ENCODE results near the gene LDAH. TPM values are rescaled to one million over a fixed set of nuclear protein-coding genes. Genes with fewer than 3 reads are reported as not detected.

LDAH gene
- total RNA-seq, 4 donors from 2014 or later, result 7.5 to 58.5 (median 15.2) TPM

DNA sequence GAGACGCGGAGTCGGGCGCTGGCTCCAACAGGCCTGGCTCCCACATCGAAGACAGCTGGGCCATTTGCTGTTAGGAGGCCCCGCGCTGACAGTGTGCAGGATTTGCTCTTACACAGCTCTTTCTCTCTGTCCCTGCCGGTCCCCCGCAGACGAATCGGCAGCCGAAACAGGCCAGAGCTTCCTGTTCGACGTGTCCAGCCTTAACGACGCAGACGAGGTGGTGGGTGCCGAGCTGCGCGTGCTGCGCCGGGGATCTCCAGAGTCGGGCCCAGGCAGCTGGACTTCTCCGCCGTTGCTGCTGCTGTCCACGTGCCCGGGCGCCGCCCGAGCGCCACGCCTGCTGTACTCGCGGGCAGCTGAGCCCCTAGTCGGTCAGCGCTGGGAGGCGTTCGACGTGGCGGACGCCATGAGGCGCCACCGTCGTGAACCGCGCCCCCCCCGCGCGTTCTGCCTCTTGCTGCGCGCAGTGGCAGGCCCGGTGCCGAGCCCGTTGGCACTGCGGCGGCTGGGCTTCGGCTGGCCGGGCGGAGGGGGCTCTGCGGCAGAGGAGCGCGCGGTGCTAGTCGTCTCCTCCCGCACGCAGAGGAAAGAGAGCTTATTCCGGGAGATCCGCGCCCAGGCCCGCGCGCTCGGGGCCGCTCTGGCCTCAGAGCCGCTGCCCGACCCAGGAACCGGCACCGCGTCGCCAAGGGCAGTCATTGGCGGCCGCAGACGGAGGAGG lies 152.4 kb downstream of the LDAH start:
- Histone ChIP-seq H3K9me3 (no peaks in the 10 kb centered on the region), H3K4me1 (peaks cover 12 to 43% (median 23%) of the 10 kb centered on the region in 4 donors), H3K36me3 (no peaks in the 10 kb centered on the region), H3K27me3 (peaks cover 85% of the 10 kb centered on the region), H3K4me3 (no peak overlapping the region), H3K27ac (no peak overlapping the region)
- WGBS, 2 donors (ENCODE audit: low coverage in 1 of 2), result 26% methylated on average over 71 of the region's 83 CpGs; no CpG with 5 or more reads in 1 of the 2 donors
- in situ Hi-C loops (cut with MboI; ENCODE audit: low pct_ligation_motif_present in 1 of 4, low pct_unique_long_range_greater_than_20kb in 1 of 4, low sequenced_read_pairs in 3 of 4), result loop anchor here in 3 of 4 donors (25.0 kb wide), 1 partner anchor 442 kb away; the partner anchor contains the start of gene TDRD15 (in 3 of the 3)
- intact Hi-C loops (cut with DNase I; ENCODE audit: low total_unique reads), result no loop called here
- no peak for DNase-seq
- TF ChIP-seq, protein P1, sequence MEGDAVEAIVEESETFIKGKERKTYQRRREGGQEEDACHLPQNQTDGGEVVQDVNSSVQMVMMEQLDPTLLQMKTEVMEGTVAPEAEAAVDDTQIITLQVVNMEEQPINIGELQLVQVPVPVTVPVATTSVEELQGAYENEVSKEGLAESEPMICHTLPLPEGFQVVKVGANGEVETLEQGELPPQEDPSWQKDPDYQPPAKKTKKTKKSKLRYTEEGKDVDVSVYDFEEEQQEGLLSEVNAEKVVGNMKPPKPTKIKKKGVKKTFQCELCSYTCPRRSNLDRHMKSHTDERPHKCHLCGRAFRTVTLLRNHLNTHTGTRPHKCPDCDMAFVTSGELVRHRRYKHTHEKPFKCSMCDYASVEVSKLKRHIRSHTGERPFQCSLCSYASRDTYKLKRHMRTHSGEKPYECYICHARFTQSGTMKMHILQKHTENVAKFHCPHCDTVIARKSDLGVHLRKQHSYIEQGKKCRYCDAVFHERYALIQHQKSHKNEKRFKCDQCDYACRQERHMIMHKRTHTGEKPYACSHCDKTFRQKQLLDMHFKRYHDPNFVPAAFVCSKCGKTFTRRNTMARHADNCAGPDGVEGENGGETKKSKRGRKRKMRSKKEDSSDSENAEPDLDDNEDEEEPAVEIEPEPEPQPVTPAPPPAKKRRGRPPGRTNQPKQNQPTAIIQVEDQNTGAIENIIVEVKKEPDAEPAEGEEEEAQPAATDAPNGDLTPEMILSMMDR (IDR thresholded peaks at IDR 0.05), result no peak
- TF ChIP-seq POLR2AphosphoS5 (IDR thresholded peaks at IDR 0.05), result no peak
- no peak for TF ChIP-seq EP300 (IDR thresholded peaks at IDR 0.05; ENCODE audit: low read depth)
- no peak for TF ChIP-seq POLR2A (IDR thresholded peaks at IDR 0.05)

DNA sequence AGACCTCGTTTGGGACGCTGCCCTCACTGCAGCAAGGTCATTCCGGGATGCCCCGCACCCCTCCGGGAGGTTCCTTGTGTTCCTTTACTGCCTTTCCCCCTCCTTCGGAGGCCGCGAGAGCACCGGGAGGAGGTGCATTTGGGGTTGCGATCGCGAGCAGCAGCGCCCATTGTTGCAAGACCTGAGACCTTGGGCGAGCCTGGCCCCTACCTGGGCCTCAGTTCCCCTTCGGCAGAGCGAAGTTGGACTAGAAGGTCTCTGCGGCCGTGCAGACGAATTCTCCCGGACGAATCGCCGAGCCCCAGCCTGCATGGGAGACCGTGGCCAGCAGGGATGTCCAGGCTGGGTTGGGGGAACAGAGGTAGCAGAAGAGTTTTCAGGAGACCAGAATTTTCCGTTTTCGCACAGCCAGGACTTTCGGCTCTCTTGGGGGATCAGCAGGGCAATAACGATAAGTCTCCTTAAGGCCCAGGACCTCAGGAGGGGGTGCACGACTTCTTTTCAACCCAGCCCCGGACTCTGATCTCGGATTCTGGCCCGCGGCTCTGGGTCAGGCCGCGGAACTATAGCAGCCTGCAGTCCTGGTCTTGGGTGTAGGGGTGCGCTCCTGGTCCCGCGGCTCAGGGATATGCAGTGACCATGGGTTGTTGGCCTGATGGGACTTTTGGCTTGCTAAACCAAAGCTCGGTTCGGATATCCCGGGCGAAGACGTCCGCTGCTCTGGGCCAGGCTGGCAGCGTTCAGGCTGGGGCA lies 153.2 kb downstream of the LDAH start:
- peaks cover 92% of the 10 kb centered on the region for H3K27me3 ChIP-seq

DNA sequence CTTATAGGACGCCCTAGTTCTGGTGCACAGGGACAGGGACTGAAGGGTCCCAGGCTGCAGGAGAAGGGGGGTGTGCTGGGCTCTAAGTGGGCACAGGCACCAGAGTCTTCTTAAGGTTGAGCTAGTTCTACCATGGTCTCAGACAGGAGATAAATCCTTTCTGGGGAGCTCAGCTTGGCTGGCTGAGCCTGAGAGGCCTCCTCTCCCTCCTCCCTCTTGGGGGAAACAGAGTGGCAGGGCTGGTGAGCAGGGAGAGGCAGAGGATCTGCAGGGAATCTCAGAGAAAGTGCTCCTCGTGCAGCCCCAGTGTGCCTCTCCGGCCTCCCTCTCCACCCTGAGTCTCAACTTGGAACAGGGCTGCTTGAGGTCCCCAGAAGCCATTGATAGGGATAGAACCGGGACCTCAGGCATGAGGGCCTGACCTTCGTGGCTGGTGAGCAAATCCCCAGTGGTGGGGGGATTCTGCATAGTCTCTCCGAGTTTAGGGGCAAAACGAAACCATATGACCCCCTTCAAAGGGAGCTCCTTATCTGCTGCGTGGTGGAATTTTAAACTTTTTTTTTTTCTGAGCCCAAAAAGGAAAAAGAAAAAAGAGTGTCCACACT lies 153.9 kb downstream of the LDAH start:
- Histone ChIP-seq H3K9me3 (no peaks in the 10 kb centered on the region), H3K36me3 (no peaks in the 10 kb centered on the region), H3K27me3 (peaks cover 98% of the 10 kb centered on the region), H3K4me1 (peaks cover 16 to 40% (median 24%) of the 10 kb centered on the region in 4 donors), H3K27ac (no peak overlapping the region), H3K4me3 (no peak overlapping the region)
- WGBS, 2 donors (ENCODE audit: low coverage in 1 of 2), result 67% methylated on average over 7 of the region's 8 CpGs; no CpG with 5 or more reads in 1 of the 2 donors
- DNase-seq, result no peak
- TF ChIP-seq, protein P1 (IDR thresholded peaks at IDR 0.05), result no peak
- TF ChIP-seq POLR2A (IDR thresholded peaks at IDR 0.05) (no peak), EP300 (IDR thresholded peaks at IDR 0.05; ENCODE audit: low read depth) (no peak), POLR2AphosphoS5 (IDR thresholded peaks at IDR 0.05) (no peak)
- intact Hi-C loops (cut with DNase I; ENCODE audit: low total_unique reads) (no loop called here), in situ Hi-C loops (cut with MboI; ENCODE audit: low pct_ligation_motif_present in 1 of 4, low pct_unique_long_range_greater_than_20kb in 1 of 4, low sequenced_read_pairs in 3 of 4) (loop anchor here (10.0 to 25.0 kb wide), 2 partner anchors 296 to 443 kb away; partner anchors contain the start of gene TDRD15 (in 3 of the 4))

More for the DNA sequence above, 153.2 kb downstream of the LDAH start:
- in situ Hi-C loops (cut with MboI; ENCODE audit: low pct_ligation_motif_present in 1 of 4, low pct_unique_long_range_greater_than_20kb in 1 of 4, low sequenced_read_pairs in 3 of 4), result loop anchor here (10.0 to 25.0 kb wide), 2 partner anchors 295 to 443 kb away; partner anchors contain the start of gene TDRD15 (in 3 of the 4)
- 51% methylated on average over 43 of the region's 45 CpGs; no CpG with 5 or more reads in 1 of the 2 donors for WGBS, 2 donors (ENCODE audit: low coverage in 1 of 2)
- intact Hi-C loops (cut with DNase I; ENCODE audit: low total_unique reads), result no loop called here
- H3K4me1 ChIP-seq, result peaks cover 16 to 40% (median 24%) of the 10 kb centered on the region in 4 donors
- H3K36me3 ChIP-seq, result no peaks in the 10 kb centered on the region
- H3K4me3 ChIP-seq, result no peak overlapping the region
- H3K27ac ChIP-seq, result no peak overlapping the region
- TF ChIP-seq POLR2AphosphoS5 (IDR thresholded peaks at IDR 0.05) (no peak), POLR2A (IDR thresholded peaks at IDR 0.05) (no peak), EP300 (IDR thresholded peaks at IDR 0.05; ENCODE audit: low read depth) (no peak)
- TF ChIP-seq, protein P1 (IDR thresholded peaks at IDR 0.05), result no peak
- H3K9me3 ChIP-seq, result no peaks in the 10 kb centered on the region
- DNase-seq, result no peak
